H9 (cell line): ENCODE measurements around the gene ERAP2. TPM values are rescaled to one million over a fixed set of nuclear protein-coding genes. Genes with fewer than 3 reads are reported as not detected.

ENCODE experiments used
- DNase-seq: peaks from one replicate; pipeline ENCODE4 v3.0.0-alpha.2; 2017
- H2AFZ ChIP-seq: one replicate; pipeline ENCODE4 v1.6.1; 2013; ENCODE audit warnings: mild to moderate bottlenecking, low read length, control low read depth, moderate library complexity
- H2AK5ac ChIP-seq: 2 replicates; pipeline ENCODE4 v1.6.1; 2013; ENCODE audit warnings: low read length, control low read depth, mixed read lengths; ENCODE audit not compliant: insufficient read length
- H2BK120ac ChIP-seq: one replicate; pipeline ENCODE4 v1.6.1; 2013; ENCODE audit warnings: low read depth, mild to moderate bottlenecking, low read length, control low read depth, inconsistent platforms; ENCODE audit not compliant: poor library complexity, severe bottlenecking
- H2BK12ac ChIP-seq: 2 replicates; pipeline ENCODE4 v1.6.1; 2013; ENCODE audit warnings: low read length, control low read depth, mixed read lengths, low read depth; ENCODE audit not compliant: insufficient read length
- H2BK15ac ChIP-seq: 2 replicates; pipeline ENCODE4 v1.6.1; 2013; ENCODE audit warnings: low read depth, low read length, control low read depth
- H2BK20ac ChIP-seq: one replicate; pipeline ENCODE4 v1.6.1; 2013; ENCODE audit warnings: low read depth, mild to moderate bottlenecking, low read length, control low read depth, inconsistent platforms; ENCODE audit not compliant: poor library complexity, severe bottlenecking
- H2BK5ac ChIP-seq: 2 replicates; pipeline ENCODE4 v1.6.1; 2013; ENCODE audit warnings: low read length, control low read depth, mixed read lengths; ENCODE audit not compliant: insufficient read length
- H3K14ac ChIP-seq: 2 replicates; pipeline ENCODE4 v1.6.1; 2013; ENCODE audit warnings: low read length, control low read depth; ENCODE audit not compliant: insufficient read depth
- H3K18ac ChIP-seq: 2 replicates; pipeline ENCODE4 v1.6.1; 2013; ENCODE audit warnings: low read depth, mild to moderate bottlenecking, mixed read lengths, low read length, control low read depth; ENCODE audit not compliant: insufficient read length
- H3K23ac ChIP-seq: 2 replicates; pipeline ENCODE4 v1.6.1; 2013; ENCODE audit warnings: low read length, control low read depth, mixed read lengths, low read depth; ENCODE audit not compliant: insufficient read length
- H3K23me2 ChIP-seq: 2 replicates; pipeline ENCODE4 v1.6.1; 2013; ENCODE audit warnings: low read depth, mild to moderate bottlenecking, mixed read lengths, low read length, control low read depth; ENCODE audit not compliant: insufficient read length, poor library complexity, severe bottlenecking
- H3K27ac ChIP-seq: 2 replicates; pipeline ENCODE4 v1.5.1; 2013; ENCODE audit warnings: low read length, control low read depth, mixed read lengths, low read depth; ENCODE audit not compliant: insufficient read length
- H3K27me3 ChIP-seq: 2 replicates; pipeline ENCODE4 v1.6.1; 2013; ENCODE audit warnings: low read length, control low read depth, inconsistent platforms; ENCODE audit not compliant: insufficient read depth
- H3K4ac ChIP-seq: 2 replicates; pipeline ENCODE4 v1.6.1; 2013; ENCODE audit warnings: low read depth, mild to moderate bottlenecking, control low read depth, inconsistent platforms, low read length, moderate library complexity
- H3K4me1 ChIP-seq: 2 replicates; pipeline ENCODE4 v1.6.1; 2013; ENCODE audit warnings: low read length, control low read depth, inconsistent platforms; ENCODE audit not compliant: insufficient read depth
- H3K4me2 ChIP-seq: 2 replicates; pipeline ENCODE4 v1.6.1; 2013; ENCODE audit warnings: low read length, control low read depth, mixed read lengths; ENCODE audit not compliant: insufficient read length, insufficient read depth
- H3K56ac ChIP-seq: 2 replicates; pipeline ENCODE4 v1.6.1; 2013; ENCODE audit warnings: low read depth, mild to moderate bottlenecking, mixed read lengths, low read length, control low read depth; ENCODE audit not compliant: insufficient read length
- H3K79me1 ChIP-seq: 2 replicates; pipeline ENCODE4 v1.6.1; 2013; ENCODE audit warnings: low read depth, mild to moderate bottlenecking, moderate library complexity, low read length, control low read depth, inconsistent platforms; ENCODE audit not compliant: insufficient read depth, poor library complexity, severe bottlenecking
- H3K79me2 ChIP-seq: 2 replicates; pipeline ENCODE4 v1.6.1; 2013; ENCODE audit warnings: low read length, control low read depth, inconsistent platforms; ENCODE audit not compliant: insufficient read depth
- H3K9ac ChIP-seq: 2 replicates; pipeline ENCODE4 v1.6.1; 2013; ENCODE audit warnings: low read length, control low read depth, mixed read lengths; ENCODE audit not compliant: insufficient read length; ENCODE audit errors: extremely low read depth
- H3K9me3 ChIP-seq: one replicate; pipeline ENCODE4 v1.6.1; 2013; ENCODE audit warnings: low read depth, low read length, inconsistent platforms; ENCODE audit not compliant: control insufficient read depth
- H3T11ph ChIP-seq: one replicate; pipeline ENCODE4 v1.6.1; 2013; ENCODE audit warnings: mild to moderate bottlenecking, low read length, control low read depth, inconsistent platforms
- H4K20me1 ChIP-seq: one replicate; pipeline ENCODE4 v1.6.1; 2013; ENCODE audit not compliant: control insufficient read depth, insufficient read length, insufficient read depth
- H4K5ac ChIP-seq: 2 replicates; pipeline ENCODE4 v1.6.1; 2013; ENCODE audit warnings: low read depth, mild to moderate bottlenecking, mixed read lengths, low read length, control low read depth; ENCODE audit not compliant: insufficient read length
- H4K8ac ChIP-seq: replicated peaks from 2 replicates; pipeline ENCODE4 v1.6.1; 2013; ENCODE audit warnings: low read length, control low read depth, mixed read lengths, low read depth; ENCODE audit not compliant: insufficient read length
- H4K91ac ChIP-seq: 2 replicates; pipeline ENCODE4 v1.6.1; 2013; ENCODE audit warnings: low read depth, mild to moderate bottlenecking, moderate library complexity, mixed read lengths, low read length, control low read depth; ENCODE audit not compliant: insufficient read length
- H3K27ac Mint-ChIP-seq, 3 experiments: 2 replicates in 2 of 3; 3 replicates in 1 of 3; pipeline ENCODE4 v1.8.0; 2020 to 2021; ENCODE audit warnings: mixed read lengths in 3 of 3, mild to moderate bottlenecking in 1 of 3, moderate library complexity in 1 of 3
- H3K27me3 Mint-ChIP-seq: 2 replicates; pipeline ENCODE4 v1.8.0; 2021; ENCODE audit warnings: low read depth, mild to moderate bottlenecking, moderate library complexity, mixed read lengths
- H3K36me3 Mint-ChIP-seq, 3 experiments: 2 replicates in 2 of 3; 3 replicates in 1 of 3; pipeline ENCODE4 v1.8.0; 2020 to 2021; ENCODE audit warnings: low read depth in 3 of 3, mixed read lengths in 3 of 3; ENCODE audit not compliant: insufficient read depth in 1 of 3
- H3K4me1 Mint-ChIP-seq, 2 experiments: 2 replicates each; pipeline ENCODE4 v1.8.0; 2020; ENCODE audit warnings: mixed read lengths in 2 of 2
- H3K4me3 Mint-ChIP-seq, 2 experiments: 2 replicates in 1 of 2; 3 replicates in 1 of 2; pipeline ENCODE4 v1.8.0; 2020 to 2021; ENCODE audit warnings: mild to moderate bottlenecking in 2 of 2, mixed read lengths in 2 of 2, moderate library complexity in 1 of 2
- H3K9me3 Mint-ChIP-seq, 2 experiments: 2 replicates in 1 of 2; 3 replicates in 1 of 2; pipeline ENCODE4 v1.8.0; 2020; ENCODE audit warnings: mild to moderate bottlenecking in 2 of 2, mixed read lengths in 2 of 2, moderate library complexity in 1 of 2
- CTCF ChIP-seq: fragments of 200-600 bp; sonication (generic); conservative IDR thresholded peaks from 3 replicates; pipeline ENCODE4 v1.8.0; 2021; ENCODE audit warnings: antibody characterized with exemption, mild to moderate bottlenecking
- WGBS: extraction: QIAGEN DNeasy Blood & Tissue Kit; methylation state at CpG from one replicate; pipeline ENCODE4 v1.1.7; 2013; ENCODE audit warnings: missing lambda C conversion rate, low lambda C conversion rate, mixed read lengths; ENCODE audit not compliant: insufficient read length; ENCODE audit errors: extremely low coverage; 5-methylcytosine and 5-hydroxymethylcytosine counted together
- total RNA-seq: library from RNA; stranded (reverse); gene quantifications from 2 replicates; pipeline ENCODE4 v1.2.1, GENCODE V29; 2021

ERAP2 gene
- total RNA-seq, 1 experiment from 2014 or later, result 0.09 TPM

DNA sequence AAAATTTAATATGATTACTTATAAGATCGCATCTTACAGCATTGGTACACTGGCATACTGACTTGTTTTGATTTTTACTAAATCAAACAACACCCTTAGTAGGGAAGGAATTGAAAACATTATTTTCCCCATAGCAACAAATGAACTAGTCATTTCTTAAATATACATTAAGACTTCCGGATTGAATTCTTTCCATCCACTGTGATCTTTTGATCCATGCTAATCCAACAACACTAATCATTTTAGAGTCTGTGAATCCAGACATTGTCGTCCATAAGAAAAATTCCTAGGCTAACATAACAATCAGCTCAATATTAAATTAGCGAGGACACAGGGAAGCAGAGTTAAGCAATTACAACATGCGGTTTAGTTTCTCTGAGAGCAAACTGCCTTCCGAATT lies 47.0 kb upstream of the ERAP2 start:
- no peak overlapping the region for H4K8ac ChIP-seq
- Mint-ChIP-seq H3K4me1 (peaks cover 0 to 4% of the 10 kb centered on the region in 2 experiments; a peak in 1 of 4 replicates), H3K27me3 (peaks cover 3% of the 10 kb centered on the region; the same call in 1 of the 2 replicates), H3K4me3 (no peak overlapping the region), H3K27ac (no peak overlapping the region), H3K36me3 (no peaks in the 10 kb centered on the region), H3K9me3 (no peaks in the 10 kb centered on the region)
- no peak overlapping the region for H3T11ph ChIP-seq
- no peak overlapping the region for H2BK12ac ChIP-seq
- H3K9me3 ChIP-seq, result no peaks in the 10 kb centered on the region
- H3K79me2 ChIP-seq, result no peaks in the 10 kb centered on the region
- H3K14ac ChIP-seq, result no peak overlapping the region
- H3K4ac ChIP-seq, result no peak overlapping the region
- H3K27me3 ChIP-seq, result no peaks in the 10 kb centered on the region
- no peak overlapping the region for H4K91ac ChIP-seq
- no peak overlapping the region for H2AFZ ChIP-seq
- no peak overlapping the region for H2BK15ac ChIP-seq
- H3K56ac ChIP-seq, result no peak overlapping the region
- no peaks in the 10 kb centered on the region for H3K4me1 ChIP-seq
- H2BK120ac ChIP-seq, result no peak overlapping the region
- no peak overlapping the region for H2AK5ac ChIP-seq
- no peak overlapping the region for H3K9ac ChIP-seq
- no peak overlapping the region for H3K23ac ChIP-seq
- WGBS, result no CpG with 5 or more reads among the region's 6 CpGs
- no peak overlapping the region for H2BK20ac ChIP-seq
- DNase-seq, result no peak
- TF ChIP-seq CTCF, result no peak
- H4K5ac ChIP-seq, result no peak overlapping the region
- H3K23me2 ChIP-seq, result no peaks in the 10 kb centered on the region
- H4K20me1 ChIP-seq, result no peaks in the 10 kb centered on the region
- no peak overlapping the region for H3K4me2 ChIP-seq
- H2BK5ac ChIP-seq, result no peak overlapping the region
- H3K27ac ChIP-seq, result no peak overlapping the region
- no peak overlapping the region for H3K18ac ChIP-seq
- H3K79me1 ChIP-seq, result no peaks in the 10 kb centered on the region
